ENCODE data around the gene PHACTR4. TPM values are rescaled to one million over a fixed set of nuclear protein-coding genes. Genes with fewer than 3 reads are reported as not detected.

Gene PHACTR4
- total and polyA plus RNA-seq, 2 of the 13 experiments (the other 11 are each of a cell fraction or from before 2014, with no cell fraction given), result 13.9 to 17.1 TPM

GRCh38 chr1:28507646-28508434 is 138.3 kb downstream of the PHACTR4 start (continued):
- TF ChIP-seq UBTF (CRISPR knock-in tag; IDR thresholded peaks at IDR 0.05) (peak; percentile 48), ZNF563 (CRISPR knock-in tag; IDR thresholded peaks at IDR 0.05) (0 out of 2 replicates have a peak, but pooled peaks have one; percentile 27), PBX3 (CRISPR knock-in tag; IDR thresholded peaks at IDR 0.05; ENCODE audit: borderline replicate concordance) (no peak), AFF4 (CRISPR knock-in tag; IDR thresholded peaks at IDR 0.05) (peak; percentile 74; the same call in 1 of the 2 replicates), NAIF1 (CRISPR knock-in tag; IDR thresholded peaks at IDR 0.05; ENCODE audit: borderline replicate concordance) (0 out of 2 replicates have a peak, but pooled peaks have one; percentile 37), ZNF331 (CRISPR knock-in tag; IDR thresholded peaks at IDR 0.05) (0 out of 2 replicates have a peak, but pooled peaks have one; percentile 14), ZFP91 (CRISPR knock-in tag; IDR thresholded peaks at IDR 0.05; ENCODE audit: borderline replicate concordance) (0 out of 2 replicates have a peak, but pooled peaks have one; percentile 9), NCOR1 (IDR thresholded peaks at IDR 0.05; ENCODE audit: borderline replicate concordance, low read length) (0 out of 2 replicates have a peak, but pooled peaks have one; percentile 16), MAFG (CRISPR knock-in tag; IDR thresholded peaks at IDR 0.05) (no peak), ZNF772 (CRISPR knock-in tag; IDR thresholded peaks at IDR 0.05) (0 out of 2 replicates have a peak, but pooled peaks have one; percentile 25), KAT7 (CRISPR knock-in tag; IDR thresholded peaks at IDR 0.05; ENCODE audit: borderline replicate concordance) (peak; percentile 82; the same call in 1 of the 2 replicates), ZNF737 (CRISPR knock-in tag; IDR thresholded peaks at IDR 0.05; ENCODE audit: borderline replicate concordance) (no peak), SOX5 (CRISPR knock-in tag; IDR thresholded peaks at IDR 0.05; ENCODE audit: borderline replicate concordance) (no peak), XRCC5 (optimal IDR thresholded peaks at IDR 0.05; ENCODE audit: low read length) (peak; percentile 9), ZC3H4 (CRISPR knock-in tag; IDR thresholded peaks at IDR 0.05; ENCODE audit: borderline replicate concordance) (0 out of 2 replicates have a peak, but pooled peaks have one; percentile 77), ZNF615 (CRISPR knock-in tag; IDR thresholded peaks at IDR 0.05; ENCODE audit: borderline replicate concordance) (0 out of 2 replicates have a peak, but pooled peaks have one; percentile 9)
